ENCODE results near the gene ZNF57.
"Not testable (repeated sequence)": the region's sequence is repeated elsewhere in the genome, so short reads cannot be mapped to it uniquely, and the experiment has no call there.

ZNF57 gene

GRCh38 chr19:2888731-2889224, 11.9 kb upstream of the ZNF57 start:
- POLR2A ChIA-PET: no interaction called here
- CTCF ChIA-PET: interaction anchor here (0.8 to 2.9 kb wide), 11 partner anchors 13 to 335 kb away, joined by 3 to 21 read pairs (median 6); partner anchors contain the start of gene ZNF555
- peak overlapping the region; percentile 12; the same call in 1 of the 2 replicates for H3K4me3 ChIP-seq (ENCODE audit: low read depth, low read length)
- no peak for DNase-seq (ENCODE audit: low read depth, low spot score)
- TF ChIP-seq CTCF (IDR thresholded peaks at IDR 0.05; ENCODE audit: insufficient read depth, low read length, missing control alignments): no peak

DNA sequence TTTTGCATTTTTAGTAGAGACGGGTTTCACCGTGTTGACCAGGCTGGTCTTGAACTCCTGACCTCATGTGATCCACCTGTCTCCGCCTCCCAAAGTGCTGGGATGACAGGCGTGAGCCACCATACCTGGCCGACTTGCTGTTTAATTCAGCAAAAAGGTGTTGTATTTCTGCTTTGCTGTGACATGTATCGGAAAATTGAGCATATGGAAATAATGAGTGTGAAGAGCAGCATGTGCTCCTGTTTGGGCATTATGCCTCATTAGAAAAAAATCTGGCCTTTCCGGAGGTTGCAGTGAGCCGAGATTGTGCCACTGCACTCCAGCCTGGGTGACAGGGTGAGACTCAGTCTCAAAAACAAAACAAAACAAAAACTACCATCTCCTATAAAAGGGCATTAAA, 10.2 kb upstream of the ZNF57 start:
- H3K4me3 ChIP-seq (ENCODE audit: low read depth, low read length); CTCF ChIA-PET; DNase-seq (ENCODE audit: low read depth, low spot score); POLR2A ChIA-PET: not testable (repeated sequence)

- no peak overlapping the region for H3K4me3 ChIP-seq (ENCODE audit: low read depth, low read length)
- POLR2A ChIA-PET: no interaction called here
- CTCF ChIA-PET: interaction anchor here (1.4 to 1.7 kb wide), 2 partner anchors 9 to 11 kb away, joined by 6 to 9 read pairs; no protein-coding TSS in a partner anchor
These were observed 4.0 kb upstream of the ZNF57 start for GRCh38 chr19:2896694-2897093.

DNA sequence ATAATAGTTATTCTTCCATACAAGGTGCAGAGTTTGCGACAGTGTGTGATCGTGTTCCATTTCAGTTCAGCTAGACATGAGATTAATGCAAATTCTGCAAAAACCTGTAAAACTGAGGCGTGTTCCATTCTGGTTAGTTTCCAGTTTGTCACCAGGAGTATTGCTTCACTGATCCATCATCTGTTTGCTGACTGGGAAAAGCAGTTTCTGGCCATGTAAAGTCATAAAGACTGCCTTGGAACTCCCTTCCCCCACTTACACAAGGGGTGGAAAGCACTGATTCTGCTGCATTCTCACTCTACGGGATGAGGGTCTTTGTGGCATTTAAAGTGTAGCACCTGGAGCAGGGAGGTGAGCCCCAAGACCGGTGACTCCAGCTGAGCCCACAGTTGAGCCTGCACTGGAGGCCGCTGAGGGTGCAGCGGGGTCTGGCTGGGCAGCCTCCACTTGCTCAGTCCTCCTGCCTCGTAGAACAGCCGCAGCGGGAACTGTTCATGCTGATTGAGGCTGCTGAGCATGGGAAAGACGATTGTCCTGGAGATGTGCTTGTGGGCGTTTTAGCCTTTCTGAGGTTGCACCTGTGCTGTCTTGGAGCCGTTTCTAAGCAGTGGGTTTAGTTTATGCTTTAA, 2.0 kb downstream of the ZNF57 start:
- DNase-seq (ENCODE audit: low read depth, low spot score): no peak
- TF ChIP-seq CTCF (IDR thresholded peaks at IDR 0.05; ENCODE audit: insufficient read depth, low read length, missing control alignments): no peak
- ChIA-PET CTCF (interaction anchor here (0.9 to 1.6 kb wide), 4 partner anchors 10 to 16 kb away, joined by 3 read pairs; no protein-coding TSS in a partner anchor), POLR2A (no interaction called here)
- H3K4me3 ChIP-seq (ENCODE audit: low read depth, low read length): no peak overlapping the region

More at GRCh38 chr19:2896694-2897093, 4.0 kb upstream of the ZNF57 start:
- no peak for DNase-seq (ENCODE audit: low read depth, low spot score)
- TF ChIP-seq CTCF (IDR thresholded peaks at IDR 0.05; ENCODE audit: insufficient read depth, low read length, missing control alignments): no peak

DNA sequence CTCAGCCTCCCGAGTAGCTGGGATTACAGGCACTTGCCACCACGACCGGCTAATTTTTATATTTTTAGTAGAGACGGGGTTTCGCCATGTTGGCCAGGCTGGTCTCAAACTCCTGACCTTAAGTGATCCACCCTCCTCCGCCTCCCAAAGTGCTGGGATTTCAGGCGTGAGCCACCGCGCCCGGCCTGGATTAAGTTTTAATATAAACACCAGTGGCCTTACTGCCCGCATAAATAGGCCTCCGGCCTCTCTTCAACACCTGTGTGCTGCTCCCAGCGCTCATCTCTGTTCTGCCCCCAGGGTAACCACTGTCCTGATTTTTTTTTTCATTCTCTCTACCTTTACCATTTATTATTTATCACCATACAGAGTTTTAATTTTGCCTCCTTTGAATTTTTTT, 2.6 kb downstream of the ZNF57 start:
- H3K4me3 ChIP-seq (ENCODE audit: low read depth, low read length); DNase-seq (ENCODE audit: low read depth, low spot score); POLR2A ChIA-PET: not testable (repeated sequence)
- CTCF ChIA-PET: interaction anchor here (1.2 to 1.6 kb wide), 2 partner anchors 9 to 10 kb away, joined by 3 read pairs; no protein-coding TSS in a partner anchor

- CTCF ChIA-PET: interaction anchor here (0.7 to 1.0 kb wide), 2 partner anchors 18 to 86 kb away, joined by 3 to 4 read pairs; partner anchors contain the start of gene ZNF554
- no peak overlapping the region for H3K4me3 ChIP-seq (ENCODE audit: low read depth, low read length)
- TF ChIP-seq CTCF (IDR thresholded peaks at IDR 0.05; ENCODE audit: insufficient read depth, low read length, missing control alignments): no peak
- no peak for DNase-seq (ENCODE audit: low read depth, low spot score)
- POLR2A ChIA-PET: no interaction called here
These were observed 5.3 kb downstream of the ZNF57 start for GRCh38 chr19:2905918-2906519.

GRCh38 chr19:2906631-2907195, 6.0 kb downstream of the ZNF57 start:
- ChIA-PET CTCF (interaction anchor here (0.7 to 2.0 kb wide), 3 partner anchors 19 to 87 kb away, joined by 3 to 10 read pairs (median 4); partner anchors contain the start of gene ZNF554), POLR2A (no interaction called here)
- TF ChIP-seq CTCF (IDR thresholded peaks at IDR 0.05; ENCODE audit: insufficient read depth, low read length, missing control alignments): no peak

More at GRCh38 chr19:2906631-2907195, 6.0 kb downstream of the ZNF57 start:
- H3K4me3 ChIP-seq (ENCODE audit: low read depth, low read length): no peak overlapping the region
- no peak for DNase-seq (ENCODE audit: low read depth, low spot score)

Data from AG04449 (cell line).